ENCODE data around the gene FAM107B. TPM values are rescaled to one million over a fixed set of nuclear protein-coding genes. Genes with fewer than 3 reads are reported as not detected.

The FAM107B gene
- total RNA-seq, 4 donors from 2014 or later: 7.3 to 15.6 (median 13.3) TPM

- Histone ChIP-seq H3K27ac (no peak overlapping the region), H3K36me3 (no peaks in the 10 kb centered on the region), H3K9me3 (peaks cover 0 to 7% (median 0%) of the 10 kb centered on the region in 3 donors), H3K4me1 (no peaks in the 10 kb centered on the region), H3K27me3 (no peaks in the 10 kb centered on the region), H3K4me3 (no peak overlapping the region)
- 30 to 40% methylated on average over 1 of the region's 1 CpG for WGBS, 2 donors (ENCODE audit: low coverage in 1 of 2)
- no peak for ATAC-seq
- no peak for TF ChIP-seq EP300 (IDR thresholded peaks at IDR 0.05)
- TF ChIP-seq CTCF (IDR thresholded peaks at IDR 0.05): no peak
- no peak for TF ChIP-seq POLR2AphosphoS5 (IDR thresholded peaks at IDR 0.05)
- TF ChIP-seq POLR2A (IDR thresholded peaks at IDR 0.05): no peak
These were observed 46.8 kb downstream of the FAM107B start for GRCh38 chr10:14727924-14728323.

- no peak overlapping the region for H3K4me3 ChIP-seq
- no peaks in the 10 kb centered on the region for H3K27me3 ChIP-seq
- WGBS, 2 donors (ENCODE audit: low coverage in 1 of 2): 20 to 67% methylated on average over 1 of the region's 1 CpG
- ATAC-seq: no peak
- H3K4me1 ChIP-seq: no peaks in the 10 kb centered on the region
- no peaks in the 10 kb centered on the region for H3K36me3 ChIP-seq
- peaks cover 0 to 7% (median 0%) of the 10 kb centered on the region in 3 donors for H3K9me3 ChIP-seq
- H3K27ac ChIP-seq: no peak overlapping the region
- no peak for TF ChIP-seq CTCF (IDR thresholded peaks at IDR 0.05)
- no peak for TF ChIP-seq POLR2A (IDR thresholded peaks at IDR 0.05)
- no peak for TF ChIP-seq POLR2AphosphoS5 (IDR thresholded peaks at IDR 0.05)
- TF ChIP-seq EP300 (IDR thresholded peaks at IDR 0.05): no peak
These were observed 47.2 kb downstream of the FAM107B start for GRCh38 chr10:14727465-14727864.

GRCh38 chr10:14724931-14725330, 49.8 kb downstream of the FAM107B start:
- no peaks in the 10 kb centered on the region for H3K27me3 ChIP-seq
- 66 to 85% methylated on average over 2 of the region's 2 CpGs for WGBS, 2 donors (ENCODE audit: low coverage in 1 of 2)
- H3K9me3 ChIP-seq: peaks cover 0 to 7% (median 0%) of the 10 kb centered on the region in 3 donors
- no peak for TF ChIP-seq POLR2A (IDR thresholded peaks at IDR 0.05)
- TF ChIP-seq EP300 (IDR thresholded peaks at IDR 0.05): no peak
- no peak for TF ChIP-seq CTCF (IDR thresholded peaks at IDR 0.05)
- no peak for TF ChIP-seq POLR2AphosphoS5 (IDR thresholded peaks at IDR 0.05)
- H3K4me1 ChIP-seq: no peaks in the 10 kb centered on the region
- H3K4me3 ChIP-seq: no peak overlapping the region
- ATAC-seq: no peak
- no peak overlapping the region for H3K27ac ChIP-seq
- no peaks in the 10 kb centered on the region for H3K36me3 ChIP-seq

GRCh38 chr10:14723052-14723689, 51.5 kb downstream of the FAM107B start:
- no peak for ATAC-seq
- H3K27ac ChIP-seq: no peak overlapping the region

GRCh38 chr10:14717552-14717951, 57.1 kb downstream of the FAM107B start:
- Histone ChIP-seq H3K9me3 (no peaks in the 10 kb centered on the region), H3K4me3 (no peak overlapping the region), H3K27ac (no peak overlapping the region), H3K36me3 (no peaks in the 10 kb centered on the region), H3K4me1 (no peaks in the 10 kb centered on the region), H3K27me3 (no peaks in the 10 kb centered on the region)
- TF ChIP-seq EP300 (IDR thresholded peaks at IDR 0.05): no peak
- TF ChIP-seq POLR2AphosphoS5 (IDR thresholded peaks at IDR 0.05): no peak
- no peak for TF ChIP-seq CTCF (IDR thresholded peaks at IDR 0.05)
- TF ChIP-seq POLR2A (IDR thresholded peaks at IDR 0.05): no peak
- 60 to 80% methylated on average over 1 to 3 of the region's 5 CpGs for WGBS, 2 donors (ENCODE audit: low coverage in 1 of 2)
- no peak for ATAC-seq

More at GRCh38 chr10:14723052-14723689, 51.5 kb downstream of the FAM107B start:
- H3K36me3 ChIP-seq: no peaks in the 10 kb centered on the region
- 86 to 90% methylated on average over 1 to 2 of the region's 5 CpGs for WGBS, 2 donors (ENCODE audit: low coverage in 1 of 2)
- H3K4me3 ChIP-seq: no peak overlapping the region
- H3K9me3 ChIP-seq: peaks cover 0 to 7% (median 0%) of the 10 kb centered on the region in 3 donors
- H3K27me3 ChIP-seq: no peaks in the 10 kb centered on the region
- no peaks in the 10 kb centered on the region for H3K4me1 ChIP-seq
- no peak for TF ChIP-seq POLR2A (IDR thresholded peaks at IDR 0.05)

All from gastroesophageal sphincter (tissue), 4 donors.